Hematopoietic multipotent progenitor cell (in vitro differentiated cells): ENCODE measurements around the gene PTPN11. TPM values are rescaled to one million over a fixed set of nuclear protein-coding genes. Genes with fewer than 3 reads are reported as not detected.
A peak's percentile ranks its signal among the peaks of the same experiment; 100 is the strongest.
"Not testable (repeated sequence)": the region's sequence is repeated elsewhere in the genome, so short reads cannot be mapped to it uniquely, and the experiment has no call there.

Source experiments
- DNase-seq, 3 donors: peaks; one replicate each; pipeline ENCODE4 v3.0.0-alpha.2; 2011 to 2015; ENCODE audit warnings: low read depth in 2 of 3, low spot score in 2 of 3
- total RNA-seq: library from RNA; depleted of rRNA; stranded (reverse); fragments of >200 nt; gene quantifications from one replicate; pipeline ENCODE4 v1.2.3, GENCODE V29; 2012

PTPN11 gene
- total RNA-seq, 1 donor, result 43.1 TPM

DNA sequence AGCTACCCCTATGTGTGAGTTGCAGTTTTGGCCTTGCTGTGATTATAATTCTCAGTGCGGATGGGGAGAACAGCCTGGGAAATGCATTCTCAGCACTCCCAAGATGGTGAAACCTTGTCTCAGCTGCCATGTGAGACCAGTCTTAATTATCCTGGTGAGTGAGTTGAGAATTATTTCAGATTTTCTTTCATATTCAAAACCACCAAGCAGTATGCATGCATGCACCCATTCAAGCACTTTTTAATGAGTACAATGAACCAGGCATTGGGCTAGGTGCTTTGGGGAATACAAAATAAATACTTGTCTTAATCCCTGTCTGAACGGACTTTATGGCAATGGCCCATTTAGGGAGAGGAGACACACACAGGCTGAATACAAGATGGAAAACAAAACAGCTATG is 94.7 kb downstream of the PTPN11 start:
- no peak for DNase-seq

DNA sequence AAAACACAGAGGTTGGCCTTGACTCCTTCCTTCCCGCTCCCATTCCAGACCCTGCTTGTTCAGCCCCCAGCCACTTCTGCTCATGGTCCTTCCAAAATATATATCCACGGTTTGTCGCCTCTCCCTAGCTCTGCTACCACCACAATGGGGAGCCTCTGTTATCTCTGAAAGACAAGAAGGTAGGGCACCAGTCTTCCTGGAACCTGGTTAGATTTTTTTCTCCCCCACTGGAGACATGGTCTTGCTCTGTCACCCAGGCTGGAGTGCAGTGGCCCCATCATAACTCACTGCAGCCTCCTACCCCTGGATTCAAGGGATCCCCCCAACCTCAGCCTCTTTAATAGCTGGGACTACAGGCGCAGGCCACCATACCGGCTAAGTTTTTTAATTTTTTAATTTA is 95.7 kb downstream of the PTPN11 start:
- DNase-seq, result no peak

DNA sequence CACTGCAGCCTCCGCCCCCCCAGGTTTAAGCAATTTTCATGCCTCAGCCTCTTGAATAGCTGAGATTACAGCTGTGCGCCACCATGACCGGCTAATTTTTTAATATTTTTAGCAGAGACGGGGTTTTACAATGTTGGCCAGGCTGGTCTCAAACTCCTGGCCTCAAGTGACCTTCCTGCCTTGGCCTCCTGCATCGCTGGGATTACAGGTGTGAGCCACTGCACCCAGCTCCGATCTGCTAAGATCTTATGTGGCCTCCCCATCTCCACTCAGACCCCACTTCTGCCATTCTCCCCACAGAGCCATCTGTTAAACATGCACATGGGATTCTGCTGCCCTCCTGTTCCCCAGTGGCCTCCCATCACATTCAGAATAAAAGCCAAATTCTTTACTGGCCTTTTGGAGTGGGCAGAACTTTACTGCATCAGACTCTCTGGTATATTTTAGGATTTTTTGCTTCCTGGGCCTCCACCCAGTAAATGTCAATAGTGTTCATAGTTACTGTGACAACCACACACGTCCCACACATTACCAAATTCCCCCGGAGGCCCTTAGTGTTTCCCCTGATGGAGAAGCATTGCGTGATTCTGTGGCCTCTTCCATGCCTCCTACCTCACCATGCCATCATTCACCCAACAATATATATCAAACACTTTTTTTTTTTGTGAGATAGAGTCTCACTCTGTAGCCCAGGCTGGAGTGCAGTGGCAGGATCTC is 96.3 kb downstream of the PTPN11 start:
- DNase-seq, result no peak

DNA sequence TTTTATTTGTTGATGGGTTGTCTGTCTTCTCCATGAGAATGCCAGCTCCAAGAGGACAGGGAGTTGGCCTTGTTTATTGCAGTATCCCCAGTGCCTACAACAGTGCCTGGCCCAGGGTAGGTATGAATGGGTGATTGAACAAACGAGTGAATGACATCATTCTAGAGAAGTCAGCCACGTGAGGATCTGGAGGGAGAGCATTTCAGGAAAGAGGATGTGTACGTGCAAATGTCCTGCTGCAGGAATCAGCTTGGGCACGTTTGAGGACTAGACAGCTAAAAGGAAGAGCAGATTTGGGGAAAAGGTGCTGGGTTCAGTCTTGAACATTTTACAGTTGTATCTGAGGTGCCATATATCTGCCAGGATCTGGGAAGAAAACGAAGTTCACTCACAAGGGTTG is 97.1 kb downstream of the PTPN11 start:
- no peak for DNase-seq

DNA sequence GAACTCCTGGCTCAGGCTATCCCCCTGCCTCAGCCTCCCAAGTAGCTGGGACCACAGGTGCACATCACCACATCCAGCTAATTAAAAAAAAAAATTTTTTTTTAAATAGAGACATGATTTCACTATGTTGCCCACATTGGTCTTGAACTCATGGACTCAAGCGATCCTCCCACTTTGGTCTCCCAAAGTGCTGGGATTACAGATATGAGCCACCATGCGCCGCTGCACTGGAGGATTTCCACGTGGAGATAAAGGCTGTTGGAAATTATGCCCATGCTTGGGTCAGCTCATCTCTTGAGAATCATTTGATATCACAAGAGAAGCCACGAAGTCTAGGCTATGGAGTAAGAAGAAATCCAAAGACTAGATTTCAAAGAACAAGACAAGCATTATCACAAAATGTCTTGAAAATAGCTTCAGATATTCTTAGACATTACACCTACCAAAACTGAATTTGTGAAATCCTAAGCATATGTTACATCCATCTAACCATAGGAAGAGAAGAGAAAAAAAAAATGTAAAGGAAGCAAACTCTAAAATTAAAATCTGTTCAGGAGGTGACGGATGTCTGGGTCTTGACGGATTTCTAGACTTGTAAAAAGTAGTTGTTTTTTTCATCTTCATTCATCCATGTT is 99.1 kb downstream of the PTPN11 start:
- DNase-seq, result no peak

DNA sequence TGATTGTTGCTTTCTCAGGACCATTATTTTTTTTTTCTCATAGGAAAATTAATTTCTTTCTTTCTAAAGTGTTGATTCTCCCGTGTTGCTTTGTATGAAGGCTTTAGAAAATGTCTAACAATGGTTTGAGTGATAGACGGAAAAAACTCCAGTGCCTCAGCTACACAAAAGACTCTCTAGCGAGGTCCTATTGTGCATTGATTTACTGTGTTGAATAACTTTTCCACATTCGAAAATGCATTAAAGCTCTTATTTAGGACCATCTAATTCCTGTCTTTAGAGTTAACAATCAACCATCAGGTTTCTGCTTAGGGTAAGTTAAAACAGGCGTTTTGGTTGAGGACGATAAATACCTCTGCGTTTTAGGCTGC is 99.6 kb downstream of the PTPN11 start:
- no peak for DNase-seq

DNA sequence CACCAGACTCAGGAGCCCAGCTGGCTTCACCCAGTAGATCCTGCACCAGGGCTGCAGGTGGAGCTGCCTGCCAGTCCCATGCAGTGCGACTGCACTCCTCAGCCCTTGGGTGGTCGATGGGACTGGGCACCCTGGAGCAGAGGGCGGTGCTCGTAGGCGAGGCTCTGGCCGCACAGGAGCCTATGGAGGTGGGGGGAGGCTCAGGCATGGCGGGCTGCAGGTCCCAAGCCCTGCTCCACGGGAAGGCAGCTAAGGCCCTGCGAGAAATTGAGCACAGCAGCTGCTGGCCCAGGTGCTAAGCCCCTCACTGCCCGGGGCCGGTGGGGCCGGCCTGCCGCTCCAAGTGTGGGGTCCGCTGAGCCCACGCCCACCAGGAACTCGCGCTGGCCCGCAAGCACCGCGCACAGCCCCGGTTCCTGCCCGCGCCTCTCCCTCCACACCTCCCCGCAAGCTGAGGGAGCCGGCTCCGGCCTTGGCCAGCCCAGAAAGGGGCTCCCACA is 101.1 kb downstream of the PTPN11 start:
- DNase-seq, result not testable (repeated sequence)

DNA sequence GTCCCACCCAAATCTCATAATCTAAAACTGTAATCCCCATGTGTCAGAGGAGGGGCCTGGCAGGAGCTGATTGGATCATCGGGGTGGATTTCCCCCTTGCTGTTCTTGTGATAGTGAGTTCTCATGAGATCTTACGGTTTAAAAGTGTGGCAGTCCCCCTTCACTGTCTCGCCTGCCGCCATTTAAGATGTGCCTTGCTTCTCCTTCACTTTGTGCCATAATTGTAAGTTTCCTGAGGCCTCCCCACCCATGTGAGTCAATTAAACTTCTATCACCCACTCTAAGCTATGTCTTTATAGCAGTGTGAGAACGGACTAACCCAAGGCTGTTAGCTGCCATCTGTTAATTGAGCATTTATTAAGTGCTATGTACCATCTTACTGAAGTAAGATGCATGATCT is 105.1 kb downstream of the PTPN11 start:
- no peak for DNase-seq

DNA sequence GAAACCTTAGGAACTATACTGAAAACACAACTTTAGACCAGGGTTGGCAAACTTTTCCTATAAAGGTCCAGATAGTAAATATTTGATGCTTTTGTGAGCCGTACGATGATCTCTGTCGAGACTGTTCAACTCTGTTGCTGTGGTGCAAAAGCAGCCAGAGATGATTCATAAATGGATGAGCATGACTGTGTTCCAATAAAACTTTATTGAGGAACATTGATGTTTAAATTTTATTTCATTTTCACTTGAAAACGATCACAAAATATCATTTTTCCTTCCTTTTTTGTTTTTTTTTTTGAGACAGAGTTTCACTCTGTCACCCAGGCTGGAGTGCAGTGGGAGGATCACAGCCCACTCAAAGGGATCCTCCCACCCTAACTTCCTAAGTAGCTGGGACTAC is 105.5 kb downstream of the PTPN11 start:
- no peak for DNase-seq

DNA sequence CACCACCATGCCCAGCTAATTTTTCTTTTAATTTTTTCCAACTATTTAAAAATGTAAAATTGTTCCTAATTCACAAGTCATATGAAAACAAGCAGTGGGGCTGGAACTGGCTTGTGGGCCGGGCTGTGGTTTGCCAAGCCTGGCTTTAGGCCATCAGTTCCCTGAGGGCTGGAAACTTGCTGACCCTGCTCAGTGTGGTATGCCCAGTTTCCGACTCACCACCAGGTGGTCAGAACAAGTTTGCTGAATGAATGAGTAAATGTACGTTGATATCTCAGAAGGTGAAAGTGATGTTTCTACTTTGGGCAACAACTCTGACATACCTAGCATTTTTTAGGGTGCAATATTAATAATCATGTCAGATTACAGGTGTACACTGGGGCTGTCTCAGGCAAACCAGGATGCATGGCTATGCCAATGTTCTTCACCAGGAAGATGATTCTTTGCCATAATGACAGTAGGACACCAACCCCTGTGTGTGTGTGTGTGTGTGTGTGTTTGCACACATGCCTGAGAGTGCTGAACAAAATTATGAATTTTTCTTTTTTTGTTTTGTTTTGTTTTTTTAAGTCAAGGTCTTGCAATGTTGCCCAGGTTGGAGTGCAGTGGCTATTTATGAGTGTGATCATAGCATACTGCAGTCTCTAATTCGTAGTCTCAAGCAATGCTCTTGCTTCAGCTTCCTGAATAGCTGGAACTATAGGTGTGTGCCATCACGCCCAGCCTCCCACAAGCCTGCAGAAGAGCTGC is 106.1 kb downstream of the PTPN11 start:
- DNase-seq, result no peak

DNA sequence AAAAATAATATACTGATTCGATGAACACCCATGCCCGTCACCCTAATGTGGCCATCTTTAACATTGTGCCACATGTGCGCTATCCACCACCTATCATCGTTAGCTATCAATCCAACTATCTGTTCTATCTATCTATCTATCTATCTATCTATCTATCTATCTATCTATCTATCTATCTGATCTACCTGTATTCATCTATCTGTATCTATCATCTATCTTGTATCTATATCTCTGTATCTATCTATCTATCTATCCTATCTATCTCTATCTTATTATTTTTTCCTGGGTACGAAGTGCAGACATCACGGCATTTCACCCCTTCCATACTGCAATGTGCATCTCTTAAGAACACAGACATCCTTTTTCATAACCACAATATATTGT is 106.7 kb downstream of the PTPN11 start:
- DNase-seq, result no peak

DNA sequence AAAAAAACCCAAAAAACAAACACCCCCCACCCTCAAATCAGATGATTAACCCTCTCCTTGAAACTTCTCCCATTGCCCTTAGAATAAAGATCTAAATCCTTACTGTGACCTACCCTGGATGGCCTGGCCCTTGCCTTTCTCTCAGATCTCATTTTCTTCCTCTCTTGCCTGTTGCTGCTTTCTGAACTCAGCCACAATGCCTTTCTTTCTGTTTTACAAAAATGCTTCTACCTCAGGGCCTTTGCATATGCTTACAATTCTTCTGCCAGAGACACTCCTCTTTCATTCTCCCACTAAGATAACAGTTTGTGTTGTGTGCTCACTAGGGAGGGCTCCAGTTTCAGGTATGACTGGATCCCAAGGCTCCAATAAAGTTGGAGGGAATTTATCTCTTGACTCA is 108.3 kb downstream of the PTPN11 start:
- no peak for DNase-seq

DNA sequence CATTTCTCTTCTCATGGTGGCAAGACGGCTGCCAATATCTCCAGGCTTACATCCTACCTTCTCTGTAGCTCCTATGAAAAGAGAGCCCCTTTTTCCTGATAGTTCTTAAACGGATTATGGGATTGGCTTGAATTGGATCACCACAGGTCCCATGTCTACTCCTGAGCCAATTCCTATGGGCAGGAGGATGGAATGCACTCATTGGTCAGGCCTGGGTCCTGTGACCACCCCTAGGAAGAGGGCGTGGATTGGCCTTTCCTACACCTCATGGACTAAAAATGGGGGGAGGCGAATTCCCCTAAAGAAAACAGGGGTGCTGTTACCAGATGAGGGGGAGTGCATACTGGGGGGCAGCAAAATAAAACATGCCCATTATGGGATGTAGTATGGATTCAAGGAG is 108.8 kb downstream of the PTPN11 start:
- DNase-seq, result no peak

DNA sequence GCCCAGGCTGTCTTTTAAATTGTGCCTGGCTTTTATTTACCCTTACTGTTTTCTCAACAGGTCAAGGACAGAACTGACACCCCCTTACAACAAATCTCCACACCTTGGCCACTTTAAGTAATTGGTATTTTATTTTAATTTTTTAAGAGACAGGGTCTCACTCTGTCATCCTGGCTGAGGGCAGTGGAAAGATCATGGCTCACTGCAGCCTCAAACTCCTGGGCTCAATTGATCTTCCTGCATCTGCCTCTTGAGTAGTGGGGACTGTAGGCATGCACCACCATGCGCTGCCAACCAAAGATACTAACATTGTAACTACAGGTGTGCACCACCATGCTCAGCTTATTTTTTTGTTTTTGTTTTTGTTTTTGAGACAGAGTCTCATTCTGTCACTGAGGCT is 109.8 kb downstream of the PTPN11 start:
- no peak for DNase-seq

DNA sequence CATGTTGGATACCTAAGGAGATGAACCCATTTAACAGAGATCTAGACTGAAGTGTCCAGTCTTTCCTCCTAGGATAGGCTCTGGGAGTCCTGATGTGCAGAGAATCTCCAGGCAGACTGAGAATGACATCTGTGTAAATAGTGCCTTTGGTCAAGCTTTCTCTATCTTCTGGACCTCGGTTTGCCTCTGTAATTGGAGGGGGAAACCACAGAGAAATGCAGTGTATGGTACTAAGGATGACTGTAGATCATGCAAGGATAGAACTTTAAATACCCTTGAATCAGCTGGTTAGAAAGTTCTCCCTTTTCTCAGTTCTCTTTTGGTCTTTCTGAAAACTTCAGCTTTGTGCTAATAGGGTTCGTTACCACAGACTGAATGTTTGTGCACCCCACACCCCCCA is 112.2 kb downstream of the PTPN11 start:
- DNase-seq, result no peak

DNA sequence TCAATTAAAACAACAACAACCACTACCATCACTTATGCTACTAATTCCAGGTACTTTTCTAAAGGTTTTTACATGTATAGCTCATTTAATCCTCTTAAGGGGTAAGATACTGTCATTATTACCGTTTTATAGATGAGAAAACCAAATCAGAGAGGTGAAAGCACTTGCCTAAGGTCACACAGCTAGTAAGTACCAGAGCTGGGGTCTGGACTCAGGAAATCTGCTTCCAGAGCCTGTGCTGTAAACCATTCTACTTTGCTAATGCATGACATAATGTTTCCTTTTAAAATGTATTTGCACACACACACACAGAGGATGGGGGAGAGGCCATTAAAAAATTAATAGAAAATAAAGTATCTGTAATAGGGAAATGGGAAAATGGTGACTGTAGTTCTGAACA is 113.4 kb downstream of the PTPN11 start:
- DNase-seq, result no peak

DNA sequence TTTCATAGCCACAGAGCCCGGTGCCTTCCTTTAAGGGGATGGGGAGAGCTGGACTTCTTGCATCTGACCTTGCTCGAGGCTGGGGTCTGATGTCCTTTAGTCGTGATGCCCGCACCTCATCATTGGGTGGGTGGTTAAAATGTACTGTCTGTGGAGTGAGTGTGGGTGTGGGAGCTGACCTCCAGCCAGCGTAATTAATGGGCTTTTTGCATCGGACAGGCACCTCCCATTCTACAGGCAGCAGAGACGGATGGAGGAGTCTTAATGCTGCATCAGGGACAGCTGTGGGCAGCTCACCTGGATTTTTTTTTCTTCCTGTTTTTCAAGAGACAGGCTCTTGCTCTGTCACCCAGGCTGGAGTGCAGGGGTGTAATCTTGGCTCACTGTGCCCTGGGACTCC is 114.8 kb downstream of the PTPN11 start:
- no peak for DNase-seq

DNA sequence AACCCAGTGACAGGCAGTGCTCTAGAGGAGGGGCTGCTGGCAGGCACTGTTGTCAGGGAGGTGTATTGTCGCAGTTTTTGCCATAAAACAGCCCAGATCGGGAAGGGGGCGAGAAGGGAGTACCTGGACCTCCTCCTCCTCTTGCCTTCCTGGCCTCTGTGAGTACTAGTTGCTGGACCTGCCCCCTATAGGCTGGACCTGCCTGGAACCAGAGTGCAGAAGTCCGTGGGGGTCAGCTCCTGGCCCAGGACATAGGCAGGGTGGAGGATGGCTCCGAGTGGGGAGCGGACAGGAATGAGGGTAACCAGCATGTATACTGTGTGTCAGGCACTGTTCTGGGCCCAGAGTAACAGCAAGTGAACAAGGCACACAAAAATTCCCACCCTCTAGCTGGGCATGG is 116.3 kb downstream of the PTPN11 start:
- no peak for DNase-seq

DNA sequence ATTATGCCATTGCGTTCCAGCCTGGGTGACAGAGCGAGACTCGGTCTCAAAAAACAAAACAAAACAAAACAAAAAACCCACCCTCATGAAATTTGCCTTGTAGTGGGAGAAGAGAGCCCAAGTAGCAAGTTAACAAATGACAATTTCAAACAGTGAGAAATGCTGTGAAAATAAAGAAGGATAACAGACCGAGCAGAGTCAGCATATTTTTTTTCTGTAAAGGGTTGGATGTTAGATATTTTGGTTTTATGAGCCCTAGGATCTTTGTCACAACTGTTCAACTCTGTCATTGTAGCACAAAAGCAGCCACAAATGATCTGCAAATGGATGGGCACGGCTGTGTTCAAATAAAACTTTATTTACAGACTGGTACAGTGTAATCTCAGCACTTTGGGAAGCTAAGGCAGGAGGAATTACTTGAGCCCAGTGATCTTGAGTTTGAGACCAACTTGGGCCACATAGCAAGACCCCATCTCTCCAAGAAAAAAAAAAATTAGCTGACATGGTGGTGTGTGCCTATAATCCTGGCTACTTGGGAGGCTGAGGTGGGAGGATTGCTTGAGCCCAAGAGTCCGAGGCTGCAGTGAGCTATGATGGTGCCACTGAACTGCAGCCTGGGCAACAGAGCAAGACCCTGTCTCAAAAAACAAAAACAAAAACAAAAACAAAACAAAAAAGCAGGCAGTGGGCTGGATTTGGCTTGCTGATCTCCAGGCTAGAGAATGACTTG is 117.1 kb downstream of the PTPN11 start:
- no peak for DNase-seq

DNA sequence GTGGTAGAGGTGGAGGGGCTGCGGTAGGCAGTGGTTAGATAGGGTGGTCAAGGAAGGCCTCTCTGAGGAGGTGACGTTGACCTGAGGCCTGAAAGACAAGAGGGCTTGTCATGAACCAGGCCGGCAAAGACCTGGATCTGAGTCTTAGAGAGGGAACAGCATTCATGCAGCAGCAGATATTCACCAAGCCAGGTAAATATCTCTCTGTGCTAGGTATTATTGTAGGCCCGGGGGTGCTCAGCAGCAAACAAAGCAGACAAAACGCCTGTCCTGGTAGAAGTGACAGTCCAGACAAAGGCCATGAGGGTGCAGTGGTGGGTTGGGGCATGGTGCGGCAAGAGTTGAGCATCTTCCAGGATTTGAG is 117.6 kb downstream of the PTPN11 start:
- no peak for DNase-seq

DNA sequence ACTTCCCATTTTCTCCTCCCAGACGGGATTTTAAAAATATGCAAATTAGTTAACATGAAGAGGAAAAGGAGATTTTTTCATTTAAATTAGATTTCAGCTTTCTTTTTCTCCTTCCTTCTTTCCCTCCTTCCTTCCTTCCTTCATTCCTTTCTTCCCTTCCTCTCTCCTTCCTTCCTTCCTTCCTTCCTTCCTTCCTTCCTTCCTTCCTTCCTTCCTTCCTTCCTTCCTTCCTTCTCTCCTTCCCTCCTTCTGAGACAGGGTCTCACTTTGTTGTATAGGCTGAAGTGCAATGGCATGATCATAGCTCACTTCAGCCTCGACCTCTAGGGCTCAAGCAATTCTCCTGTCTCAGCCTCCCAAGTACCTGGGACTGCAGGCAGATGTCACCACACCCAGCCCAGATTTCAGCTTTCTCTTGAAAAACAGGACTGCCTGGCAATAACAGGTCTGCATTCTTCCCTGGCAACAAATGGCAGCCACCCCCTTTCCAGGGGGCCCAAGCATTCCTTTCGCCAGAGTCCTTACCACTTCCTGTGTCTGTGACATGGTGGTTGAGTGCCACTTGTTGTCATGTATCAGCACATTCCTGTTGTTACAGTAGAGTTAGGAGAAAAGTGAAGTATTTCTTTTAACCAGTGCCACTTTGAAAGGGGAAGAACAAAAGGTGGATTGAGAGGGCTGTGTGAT is 119.1 kb downstream of the PTPN11 start:
- DNase-seq, result peak in 2 of 3 donors; percentile 14 to 16
